HG03108 (cell line): ENCODE results near the gene BBOX1.
"Not testable (repeated sequence)": the region's sequence is repeated elsewhere in the genome, so short reads cannot be mapped to it uniquely, and the experiment has no call there.

ENCODE experiments used
- ATAC-seq: cut with Tn5 transposase; IDR thresholded peaks from one replicate; pipeline ENCODE4 v1.9.1; 2021; ENCODE audit warnings: moderate library complexity; ENCODE audit not compliant: unreplicated experiment

Gene BBOX1

GRCh38 chr11:27174672-27175210 is 134.1 kb downstream of the BBOX1 start:
- ATAC-seq = no peak

GRCh38 chr11:27175562-27175961 is 134.9 kb downstream of the BBOX1 start:
- ATAC-seq = not testable (repeated sequence)
